GM18526 (cell line): ENCODE measurements around the gene PSMD6.

Source experiments
- POLR2A ChIP-seq: IDR thresholded peaks from 3 replicates; pipeline ENCODE4 v1.6.1; 2011; ENCODE audit not compliant: insufficient read length; ENCODE audit errors: extremely low read depth

PSMD6 gene

GRCh38 chr3:64023187-64023860 is at the start of gene PSMD6:
Gene PSMD6, minus strand, starts transcription at chr3:64023494. Its CDS starts 75 bp downstream, at chr3:64023419.
- peak; percentile 81 for TF ChIP-seq POLR2A

GRCh38 chr3:64072126-64072525 is 48.8 kb upstream of the PSMD6 start:
- no peak for TF ChIP-seq POLR2A

DNA sequence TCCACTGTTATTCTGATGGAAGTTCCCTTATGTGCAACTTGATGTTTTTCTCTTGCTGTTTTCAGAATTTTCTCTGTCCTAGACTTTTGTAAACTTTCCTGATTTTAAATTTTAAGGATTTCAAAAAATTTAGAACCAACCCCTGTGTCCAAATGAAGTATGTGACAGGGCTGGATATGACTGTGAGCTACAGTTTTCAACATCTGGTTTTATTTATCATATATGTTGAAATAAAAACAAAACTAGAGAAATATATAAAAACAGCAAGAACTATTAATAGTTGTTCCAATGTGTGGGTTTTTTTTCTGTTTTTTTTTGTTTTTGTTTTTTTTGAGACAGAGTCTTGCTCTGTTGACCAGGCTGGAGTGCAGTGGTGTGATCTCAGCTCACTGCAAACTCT is 47.4 kb upstream of the PSMD6 start:
- TF ChIP-seq POLR2A: no peak

- no peak for TF ChIP-seq POLR2A
These were observed 44.4 kb upstream of the PSMD6 start for GRCh38 chr3:64067506-64068346.

- TF ChIP-seq POLR2A: no peak
These were observed 41.5 kb upstream of the PSMD6 start for GRCh38 chr3:64064804-64065203.

- TF ChIP-seq POLR2A: no peak
These were observed 40.7 kb upstream of the PSMD6 start for GRCh38 chr3:64063983-64064438.

DNA sequence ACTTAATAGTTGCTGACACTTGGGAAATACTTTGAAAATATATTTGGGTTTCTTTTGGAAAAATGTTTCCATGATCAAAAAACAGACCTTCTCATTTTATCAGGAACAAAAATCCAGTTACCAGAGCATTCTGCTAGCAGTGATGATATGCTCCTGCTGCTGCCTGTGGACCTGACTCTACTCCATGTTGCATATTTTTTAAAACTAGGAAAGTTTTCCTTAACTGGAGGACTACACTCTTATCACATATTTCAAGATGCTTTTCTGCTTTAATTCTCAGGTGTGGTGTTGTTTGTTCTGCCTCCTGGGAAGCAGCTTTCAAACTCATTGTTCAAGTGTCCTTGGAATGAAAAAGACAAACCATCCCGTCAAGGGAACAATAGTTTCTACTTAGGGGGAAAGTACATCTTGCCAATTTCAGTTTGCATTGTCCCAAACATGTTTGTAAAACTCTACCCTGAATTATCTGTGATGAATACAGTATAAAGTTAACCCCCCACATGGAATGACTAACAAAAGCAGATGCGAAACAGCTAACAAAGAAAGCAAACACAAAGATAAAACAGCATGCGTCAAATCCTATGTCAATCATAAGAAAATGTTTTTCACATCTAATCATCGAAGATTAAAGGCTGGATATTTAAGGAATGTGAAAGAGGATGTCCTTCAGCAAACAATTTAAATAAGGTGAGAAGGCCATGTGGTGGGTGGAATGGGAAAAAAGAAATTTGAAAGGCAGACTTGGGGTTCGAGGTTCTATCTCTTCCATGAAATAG is 40.1 kb upstream of the PSMD6 start:
- TF ChIP-seq POLR2A: no peak

DNA sequence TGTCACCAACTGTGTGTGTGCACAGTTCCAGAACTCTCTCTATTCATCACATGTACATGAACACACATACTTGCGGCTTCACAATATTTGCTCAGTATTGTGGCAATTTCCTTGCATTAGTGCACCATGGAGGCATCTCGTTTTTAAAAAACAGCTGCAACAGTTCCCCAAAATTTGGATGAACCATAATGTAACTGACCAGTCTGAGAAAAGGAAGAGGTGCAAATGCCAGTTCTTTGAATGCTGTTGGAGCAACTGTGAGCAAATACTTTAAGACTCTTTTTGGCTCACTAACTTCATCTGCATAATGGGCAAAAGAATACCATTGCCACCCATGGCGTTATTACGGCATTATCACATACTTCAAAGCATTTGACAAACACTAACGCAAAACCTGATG is 38.3 kb upstream of the PSMD6 start:
- TF ChIP-seq POLR2A: no peak

DNA sequence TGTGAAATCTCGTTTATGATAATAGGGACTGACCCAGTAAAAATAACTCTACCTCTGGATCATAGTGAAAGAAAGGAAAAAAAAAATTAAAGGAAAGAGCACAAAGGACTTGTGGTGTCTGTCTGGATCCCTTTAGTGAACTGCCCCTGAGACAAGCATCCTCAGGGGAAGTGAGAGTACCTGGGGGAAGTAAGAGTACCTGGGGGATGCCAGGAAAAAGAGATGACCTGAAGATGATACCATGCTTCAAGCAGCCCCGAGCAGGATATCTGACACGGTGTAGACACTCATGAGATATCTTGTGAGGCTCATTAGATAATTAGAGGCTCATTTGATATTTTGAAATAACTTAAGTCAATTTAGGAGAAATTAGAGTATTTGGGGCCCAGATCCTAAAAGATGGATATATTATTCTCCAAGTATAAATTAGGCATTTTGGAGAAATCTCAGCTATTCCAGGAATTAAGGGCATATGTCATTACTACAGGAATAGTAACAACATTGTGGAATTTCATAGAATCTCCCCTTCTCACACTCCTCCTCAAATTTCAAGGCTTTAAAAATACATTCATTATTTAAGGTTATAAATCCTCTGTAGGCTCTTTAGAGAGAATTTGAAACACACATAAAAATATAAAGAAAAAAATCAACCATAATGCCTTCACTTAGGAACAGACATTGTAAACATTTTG is 36.3 kb upstream of the PSMD6 start:
- no peak for TF ChIP-seq POLR2A

DNA sequence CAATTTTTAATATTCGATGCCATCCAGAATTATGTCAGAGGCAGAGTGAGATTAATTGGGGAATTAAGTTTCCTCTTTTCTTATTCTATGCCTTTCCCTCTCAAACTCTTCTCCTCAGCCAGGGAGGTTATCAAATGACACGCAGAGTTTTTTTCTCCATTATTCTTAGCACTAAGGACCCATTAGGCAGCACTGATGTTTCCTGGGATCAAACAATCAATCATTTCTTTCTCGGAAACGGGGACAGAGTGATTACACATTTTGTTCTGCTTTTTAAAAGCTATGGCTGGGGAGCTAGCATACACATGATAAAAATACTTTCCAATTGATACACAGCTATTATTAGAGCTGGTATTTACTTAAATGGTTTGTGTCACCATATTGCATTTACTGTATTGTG is 35.3 kb upstream of the PSMD6 start:
- TF ChIP-seq POLR2A: no peak

DNA sequence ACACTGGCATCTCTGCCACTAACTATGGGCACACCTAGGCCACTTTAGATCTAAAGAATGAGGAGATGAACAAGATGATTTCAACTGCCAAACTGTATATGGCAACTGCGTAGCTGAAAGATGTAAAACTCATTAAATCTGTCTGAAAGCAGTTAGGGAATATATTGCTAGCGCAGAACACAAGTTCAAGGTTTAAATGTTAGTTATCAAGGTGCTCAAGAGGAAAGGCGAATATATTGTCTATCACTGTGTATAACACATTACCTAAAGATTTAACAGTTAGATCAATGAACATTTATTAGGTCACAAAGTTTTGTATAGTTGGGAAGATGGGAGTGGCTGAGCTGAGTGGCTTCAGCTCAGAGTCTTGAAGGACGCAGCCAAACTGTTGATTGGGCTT is 33.9 kb upstream of the PSMD6 start:
- TF ChIP-seq POLR2A: no peak

GRCh38 chr3:64056606-64057180 is 33.4 kb upstream of the PSMD6 start:
- TF ChIP-seq POLR2A: no peak

GRCh38 chr3:64055076-64055475 is 31.8 kb upstream of the PSMD6 start:
- TF ChIP-seq POLR2A: no peak

GRCh38 chr3:64054488-64054887 is 31.2 kb upstream of the PSMD6 start:
- TF ChIP-seq POLR2A: no peak

DNA sequence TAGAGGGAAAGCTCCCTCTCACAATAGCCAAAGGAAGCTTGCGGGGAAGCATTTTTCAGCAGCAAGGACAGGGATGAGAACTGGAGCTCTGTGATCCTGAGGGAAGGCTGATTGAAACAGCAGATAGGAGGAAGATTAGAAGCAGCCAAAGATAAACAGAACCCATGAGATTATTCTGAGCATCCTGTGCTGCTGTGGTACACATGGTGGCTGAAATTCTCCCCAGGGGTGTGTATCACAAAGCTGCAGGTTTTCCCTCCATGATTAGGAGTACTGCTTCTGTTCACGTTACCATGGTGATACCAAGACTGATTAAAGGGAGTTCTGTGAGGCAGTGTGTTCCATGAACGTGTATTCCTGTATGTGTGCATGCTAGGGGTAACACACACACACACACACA is 30.3 kb upstream of the PSMD6 start:
- TF ChIP-seq POLR2A: no peak
